ENCODE results near the gene GLYATL3. TPM values are rescaled to one million over a fixed set of nuclear protein-coding genes. Genes with fewer than 3 reads are reported as not detected.
"Not testable (repeated sequence)": the region's sequence is repeated elsewhere in the genome, so short reads cannot be mapped to it uniquely, and the experiment has no call there.

The GLYATL3 gene
- not detected for total RNA-seq

GRCh38 chr6:49499623-49500022, at the start of gene GLYATL3:
GLYATL3 (plus strand) TSS chr6:49499923; CDS start chr6:49511991, 12,068 bp downstream.
- ATAC-seq (no peak), DNase-seq (ENCODE audit: low spot score) (no peak)
- intact Hi-C loops (cut with DNase I): no loop called here

GRCh38 chr6:49453221-49453620, 46.5 kb upstream of the GLYATL3 start:
- intact Hi-C loops (cut with DNase I): no loop called here

GRCh38 chr6:49454787-49455709, 44.7 kb upstream of the GLYATL3 start:
- DNase-seq (ENCODE audit: low spot score): no peak
- intact Hi-C loops (cut with DNase I): no loop called here
- no peak for ATAC-seq

More at GRCh38 chr6:49453221-49453620, 46.5 kb upstream of the GLYATL3 start:
- ATAC-seq (no peak), DNase-seq (ENCODE audit: low spot score) (no peak)

- ATAC-seq: no peak
- no peak for DNase-seq (ENCODE audit: low spot score)
- intact Hi-C loops (cut with DNase I): no loop called here
Observed at GRCh38 chr6:49457771-49458170, 42.0 kb upstream of the GLYATL3 start.

GRCh38 chr6:49462071-49462470, 37.7 kb upstream of the GLYATL3 start:
- DNase-seq (ENCODE audit: low spot score): no peak
- intact Hi-C loops (cut with DNase I): no loop called here
- ATAC-seq: no peak

- intact Hi-C loops (cut with DNase I): no loop called here
- DNase-seq (ENCODE audit: low spot score) (no peak), ATAC-seq (peak; percentile 37)
Observed at GRCh38 chr6:49462599-49462926, 37.2 kb upstream of the GLYATL3 start.

GRCh38 chr6:49462927-49463611, 36.7 kb upstream of the GLYATL3 start, which contains the start of the genes CENPQ and MMUT:
CENPQ (plus strand) TSS chr6:49463370; CDS start chr6:49470177, 6,807 bp downstream.
MMUT (minus strand) TSS chr6:49463253; CDS start chr6:49459466, 3,787 bp downstream.
- peak; percentile 95 for DNase-seq (ENCODE audit: low spot score)
- ATAC-seq: peak; percentile 100
- intact Hi-C loops (cut with DNase I): no loop called here

- no peak for DNase-seq (ENCODE audit: low spot score)
- peak; percentile 4 for ATAC-seq
- intact Hi-C loops (cut with DNase I): no loop called here
Observed at GRCh38 chr6:49463612-49463967, 36.1 kb upstream of the GLYATL3 start.

GRCh38 chr6:49464691-49465090, 35.0 kb upstream of the GLYATL3 start:
- intact Hi-C loops (cut with DNase I): no loop called here
- DNase-seq (ENCODE audit: low spot score) (no peak), ATAC-seq (no peak)

- DNase-seq (ENCODE audit: low spot score) (no peak), ATAC-seq (no peak)
- intact Hi-C loops (cut with DNase I): no loop called here
Observed at GRCh38 chr6:49468042-49468441, 31.7 kb upstream of the GLYATL3 start.

GRCh38 chr6:49476564-49476963, 23.2 kb upstream of the GLYATL3 start:
- ATAC-seq; DNase-seq (ENCODE audit: low spot score); intact Hi-C loops (cut with DNase I): not testable (repeated sequence)

- intact Hi-C loops (cut with DNase I): no loop called here
- ATAC-seq (no peak), DNase-seq (ENCODE audit: low spot score) (no peak)
Observed at GRCh38 chr6:49479308-49479970, 20.3 kb upstream of the GLYATL3 start.

- intact Hi-C loops (cut with DNase I); DNase-seq (ENCODE audit: low spot score); ATAC-seq: not testable (repeated sequence)
Observed at GRCh38 chr6:49481846-49482245, 17.9 kb upstream of the GLYATL3 start.

GRCh38 chr6:49483380-49483779, 16.3 kb upstream of the GLYATL3 start:
- intact Hi-C loops (cut with DNase I); DNase-seq (ENCODE audit: low spot score); ATAC-seq: not testable (repeated sequence)

GRCh38 chr6:49490633-49491032, 9.1 kb upstream of the GLYATL3 start:
- DNase-seq (ENCODE audit: low spot score) (no peak), ATAC-seq (no peak)
- intact Hi-C loops (cut with DNase I): no loop called here

GRCh38 chr6:49497304-49497703, 2.4 kb upstream of the GLYATL3 start:
- ATAC-seq (no peak), DNase-seq (ENCODE audit: low spot score) (no peak)
- intact Hi-C loops (cut with DNase I): no loop called here

GRCh38 chr6:49499126-49499525, 597 bp upstream of the GLYATL3 start:
- no peak for ATAC-seq
- DNase-seq (ENCODE audit: low spot score): no peak
- intact Hi-C loops (cut with DNase I): no loop called here

- DNase-seq (ENCODE audit: low spot score): no peak
- ATAC-seq: no peak
- intact Hi-C loops (cut with DNase I): no loop called here
Observed at GRCh38 chr6:49504666-49505065, 4.9 kb downstream of the GLYATL3 start.

- intact Hi-C loops (cut with DNase I): no loop called here
- ATAC-seq: no peak
Observed at GRCh38 chr6:49506569-49507111, 6.9 kb downstream of the GLYATL3 start.

More at GRCh38 chr6:49506569-49507111, 6.9 kb downstream of the GLYATL3 start:
- no peak for DNase-seq (ENCODE audit: low spot score)

Measured in sciatic nerve (tissue), 2 donors.